Osteoblast (primary cell): ENCODE results near the gene SPINK2. TPM values are rescaled to one million over a fixed set of nuclear protein-coding genes. Genes with fewer than 3 reads are reported as not detected.

Experiments used
- DNase-seq: peaks from one replicate; pipeline ENCODE4 v3.0.0; 2011; ENCODE audit warnings: low spot score, mixed read lengths; ENCODE audit not compliant: insufficient read length; ENCODE audit errors: missing footprints
- H2AFZ ChIP-seq: 2 replicates; pipeline ENCODE4 v1.6.0; 2011; ENCODE audit warnings: mild to moderate bottlenecking, low read length
- H3K27ac ChIP-seq: 2 replicates; pipeline ENCODE4 v1.5.1; 2011; ENCODE audit warnings: mild to moderate bottlenecking, low read depth, low read length, moderate library complexity
- H3K27me3 ChIP-seq: 2 replicates; pipeline ENCODE4 v1.6.0; 2012; ENCODE audit warnings: mild to moderate bottlenecking, control low read depth, inconsistent platforms, low read length, moderate library complexity; ENCODE audit not compliant: insufficient read depth
- H3K36me3 ChIP-seq: 2 replicates; pipeline ENCODE4 v1.5.1; 2011; ENCODE audit warnings: mild to moderate bottlenecking, low read length, control low read depth, moderate library complexity; ENCODE audit not compliant: insufficient read depth
- H3K4me1 ChIP-seq: 2 replicates; pipeline ENCODE4 v1.5.1; 2011; ENCODE audit warnings: mild to moderate bottlenecking, low read length, control low read depth, moderate library complexity; ENCODE audit not compliant: insufficient read depth
- H3K4me2 ChIP-seq: 2 replicates; pipeline ENCODE4 v1.6.0; 2011; ENCODE audit warnings: mild to moderate bottlenecking, low read length; ENCODE audit not compliant: insufficient read depth
- H3K4me3 ChIP-seq: fragments of 200-600 bp; sonication (generic); 3 replicates; pipeline ENCODE4 v1.5.1; 2012; ENCODE audit warnings: mild to moderate bottlenecking, low read length, inconsistent platforms; ENCODE audit not compliant: insufficient read depth
- H3K79me2 ChIP-seq: 2 replicates; pipeline ENCODE4 v1.6.0; 2012; ENCODE audit warnings: mild to moderate bottlenecking, low read length, control low read depth, inconsistent platforms; ENCODE audit not compliant: insufficient read depth
- H3K9me3 ChIP-seq: 2 replicates; pipeline ENCODE4 v1.5.1; 2011; ENCODE audit warnings: low read depth, low read length, control low read depth
- H4K20me1 ChIP-seq: 2 replicates; pipeline ENCODE4 v1.6.0; 2012; ENCODE audit warnings: mild to moderate bottlenecking, low read length, control low read depth; ENCODE audit not compliant: insufficient read depth
- total RNA-seq: library from RNA; depleted of rRNA; stranded (reverse); fragments of >200 nt; gene quantifications from 2 replicates; pipeline ENCODE4 v1.2.3, GENCODE V29; 2012
- TF ChIP-seq, protein P1 (sequence below): IDR thresholded peaks from 2 replicates; pipeline ENCODE4 v1.5.1; 2011; ENCODE audit warnings: mild to moderate bottlenecking, low read depth, low read length, moderate library complexity; ENCODE audit errors: extremely low read depth

SPINK2 gene
- total RNA-seq, 1 donor: not detected

DNA sequence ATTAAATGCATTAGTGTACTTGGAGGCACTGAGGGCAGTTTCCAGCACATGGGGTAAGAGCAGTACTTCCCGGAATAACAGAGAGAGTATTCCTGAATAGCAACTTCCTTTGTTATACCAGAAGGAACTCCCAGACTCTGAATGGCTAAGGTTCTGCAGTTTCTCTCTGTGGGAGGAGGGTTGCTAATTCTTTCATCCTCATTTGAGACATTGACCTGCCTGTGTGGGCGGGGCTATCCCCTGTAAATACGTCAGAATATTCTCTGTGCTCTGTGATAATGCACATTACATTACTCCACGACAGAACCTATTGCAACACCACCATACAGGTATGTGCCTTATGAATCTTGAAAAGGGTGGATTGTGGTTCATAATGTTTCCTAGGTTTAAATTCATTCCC lies 52.7 kb downstream of the SPINK2 start:
- peaks cover 7% of the 10 kb centered on the region for H3K4me1 ChIP-seq
- no peaks in the 10 kb centered on the region for H3K9me3 ChIP-seq
- H3K27ac ChIP-seq: no peak overlapping the region
- no peak overlapping the region for H3K4me3 ChIP-seq
- TF ChIP-seq, protein P1, sequence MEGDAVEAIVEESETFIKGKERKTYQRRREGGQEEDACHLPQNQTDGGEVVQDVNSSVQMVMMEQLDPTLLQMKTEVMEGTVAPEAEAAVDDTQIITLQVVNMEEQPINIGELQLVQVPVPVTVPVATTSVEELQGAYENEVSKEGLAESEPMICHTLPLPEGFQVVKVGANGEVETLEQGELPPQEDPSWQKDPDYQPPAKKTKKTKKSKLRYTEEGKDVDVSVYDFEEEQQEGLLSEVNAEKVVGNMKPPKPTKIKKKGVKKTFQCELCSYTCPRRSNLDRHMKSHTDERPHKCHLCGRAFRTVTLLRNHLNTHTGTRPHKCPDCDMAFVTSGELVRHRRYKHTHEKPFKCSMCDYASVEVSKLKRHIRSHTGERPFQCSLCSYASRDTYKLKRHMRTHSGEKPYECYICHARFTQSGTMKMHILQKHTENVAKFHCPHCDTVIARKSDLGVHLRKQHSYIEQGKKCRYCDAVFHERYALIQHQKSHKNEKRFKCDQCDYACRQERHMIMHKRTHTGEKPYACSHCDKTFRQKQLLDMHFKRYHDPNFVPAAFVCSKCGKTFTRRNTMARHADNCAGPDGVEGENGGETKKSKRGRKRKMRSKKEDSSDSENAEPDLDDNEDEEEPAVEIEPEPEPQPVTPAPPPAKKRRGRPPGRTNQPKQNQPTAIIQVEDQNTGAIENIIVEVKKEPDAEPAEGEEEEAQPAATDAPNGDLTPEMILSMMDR: no peak
- no peaks in the 10 kb centered on the region for H3K79me2 ChIP-seq
- no peak for DNase-seq
- no peaks in the 10 kb centered on the region for H3K36me3 ChIP-seq
- H3K27me3 ChIP-seq: no peaks in the 10 kb centered on the region
- no peak overlapping the region for H2AFZ ChIP-seq
- H3K4me2 ChIP-seq: no peak overlapping the region
- H4K20me1 ChIP-seq: no peaks in the 10 kb centered on the region

DNA sequence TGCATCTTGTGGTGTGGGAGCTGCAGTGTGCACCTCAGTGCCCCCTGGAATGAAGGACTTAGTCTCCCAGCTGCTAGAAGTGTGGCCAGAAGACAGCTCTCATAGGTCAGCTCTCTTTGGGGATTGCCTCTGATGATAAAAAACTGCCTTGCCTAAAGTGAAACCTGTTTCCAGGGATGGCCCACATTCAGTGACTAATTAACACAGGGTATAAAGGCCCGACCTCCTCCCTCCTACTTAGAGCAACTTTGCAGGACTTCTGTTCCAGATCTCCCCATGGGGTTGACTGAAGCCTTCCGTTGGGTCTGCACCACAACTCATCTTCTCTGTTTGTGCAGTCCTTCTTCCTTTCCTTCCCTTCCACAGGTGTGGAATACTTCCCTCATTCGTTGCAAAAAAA lies 53.2 kb downstream of the SPINK2 start:
- Histone ChIP-seq H4K20me1 (no peaks in the 10 kb centered on the region), H3K27me3 (no peaks in the 10 kb centered on the region), H3K4me3 (no peak overlapping the region), H3K79me2 (no peaks in the 10 kb centered on the region), H3K4me1 (peaks cover 7% of the 10 kb centered on the region), H3K36me3 (no peaks in the 10 kb centered on the region), H3K4me2 (no peak overlapping the region), H3K27ac (no peak overlapping the region), H3K9me3 (no peaks in the 10 kb centered on the region), H2AFZ (no peak overlapping the region)
- TF ChIP-seq, protein P1: no peak
- DNase-seq: no peak

DNA sequence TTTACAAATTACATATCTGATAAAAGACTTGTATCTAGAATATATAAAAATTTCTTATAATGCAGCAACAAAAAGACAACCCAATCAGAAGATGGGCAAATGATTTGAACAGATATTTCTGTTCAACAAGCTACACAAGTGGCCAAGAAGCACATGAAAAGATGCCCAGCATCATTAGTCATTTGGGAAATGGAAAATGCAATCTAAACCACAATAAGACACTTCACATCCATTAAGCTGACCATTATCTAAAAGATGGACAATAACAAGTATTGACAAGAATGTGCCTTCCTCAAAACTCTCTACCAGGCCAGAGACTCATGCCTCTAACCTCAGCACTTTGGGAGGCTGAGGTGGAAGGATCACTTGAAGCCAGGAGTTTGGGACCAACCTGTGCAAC lies 53.9 kb downstream of the SPINK2 start:
- Histone ChIP-seq H4K20me1 (no peaks in the 10 kb centered on the region), H3K36me3 (no peaks in the 10 kb centered on the region), H3K9me3 (no peaks in the 10 kb centered on the region), H3K27me3 (no peaks in the 10 kb centered on the region), H3K4me1 (peaks cover 7% of the 10 kb centered on the region), H2AFZ (no peak overlapping the region), H3K4me3 (no peak overlapping the region), H3K27ac (no peak overlapping the region), H3K4me2 (no peak overlapping the region), H3K79me2 (no peaks in the 10 kb centered on the region)
- DNase-seq: no peak
- TF ChIP-seq, protein P1: no peak

DNA sequence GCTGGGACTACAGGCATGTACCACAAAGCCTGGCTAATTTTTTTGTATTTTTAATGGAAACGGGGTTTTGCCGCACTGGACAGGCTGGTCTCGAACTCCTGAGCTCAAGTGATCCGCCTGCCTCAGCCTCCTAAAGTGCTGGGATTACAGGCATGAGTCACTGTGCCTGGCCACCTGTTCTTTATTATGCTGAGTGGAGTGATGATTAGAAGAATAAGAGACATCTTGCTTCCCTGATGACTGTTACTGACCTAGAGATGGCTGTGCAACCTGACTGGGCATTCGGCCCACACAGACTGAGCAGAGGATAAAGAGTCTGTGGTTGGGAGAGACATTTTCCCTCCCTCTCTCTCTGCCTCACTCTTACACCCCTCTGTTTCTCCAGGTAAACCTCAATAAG lies 56.7 kb downstream of the SPINK2 start:
- Histone ChIP-seq H3K4me2 (no peak overlapping the region), H3K27ac (no peak overlapping the region), H4K20me1 (no peaks in the 10 kb centered on the region), H3K79me2 (no peaks in the 10 kb centered on the region), H2AFZ (no peak overlapping the region), H3K4me3 (no peak overlapping the region), H3K4me1 (no peaks in the 10 kb centered on the region), H3K27me3 (no peaks in the 10 kb centered on the region), H3K36me3 (no peaks in the 10 kb centered on the region), H3K9me3 (no peaks in the 10 kb centered on the region)
- TF ChIP-seq, protein P1: no peak
- DNase-seq: no peak
